ENCODE data around the gene KCNMA1.

The KCNMA1 gene

DNA sequence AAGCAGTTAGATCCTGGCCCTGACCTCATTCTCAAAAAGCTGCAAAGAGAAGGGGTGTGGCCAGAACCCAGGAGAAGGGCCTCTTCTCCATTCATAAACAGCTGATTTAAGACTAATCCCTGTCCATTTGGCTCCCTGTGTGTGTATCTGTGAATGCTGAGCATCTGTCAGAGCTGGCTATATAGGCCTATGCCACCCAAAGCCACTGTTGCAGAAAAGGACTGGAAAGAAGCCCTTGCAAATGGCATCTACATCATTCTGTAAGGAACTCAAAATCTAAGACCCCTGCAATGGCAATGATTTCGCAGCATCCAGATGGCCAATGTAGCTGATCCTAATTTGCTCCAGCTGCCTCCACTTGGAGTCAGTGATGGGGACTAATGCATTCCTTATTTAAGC is 384.5 kb downstream of the KCNMA1 start:
- peak; percentile 95 for DNase-seq

- no peak for DNase-seq
These were observed 385.0 kb downstream of the KCNMA1 start for GRCh38 chr10:77252380-77253146.

- peak; percentile 29 for DNase-seq
These were observed 386.2 kb downstream of the KCNMA1 start for GRCh38 chr10:77251297-77252013.

DNA sequence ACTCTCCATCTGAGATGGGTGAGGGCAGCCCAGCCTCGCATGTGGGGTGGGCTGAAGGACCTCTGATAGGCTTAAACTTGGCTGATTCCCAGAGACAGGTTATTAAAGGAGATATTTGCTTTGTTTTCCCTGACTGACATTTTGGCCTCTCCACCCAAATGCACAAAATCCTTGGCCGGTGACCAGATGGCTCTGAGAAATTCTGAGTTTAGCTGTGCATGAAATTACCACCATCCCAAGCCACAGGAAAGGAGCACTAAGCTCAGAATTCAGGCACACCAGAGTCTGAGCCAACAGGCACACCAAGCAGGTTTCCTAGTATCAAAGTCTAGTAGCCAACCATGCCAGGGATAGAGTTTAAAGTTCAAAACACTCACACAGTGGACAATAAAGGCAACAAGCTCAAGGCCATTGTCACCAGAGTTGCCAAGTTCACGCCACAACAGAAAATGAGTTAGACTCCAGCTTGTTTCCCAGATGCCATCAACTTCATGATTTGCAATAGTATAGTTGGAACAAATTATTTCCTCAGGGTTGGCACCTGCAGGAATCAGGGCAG is 387.6 kb downstream of the KCNMA1 start:
- no peak for DNase-seq

GRCh38 chr10:77248104-77248790 is 389.4 kb downstream of the KCNMA1 start:
- no peak for DNase-seq

DNA sequence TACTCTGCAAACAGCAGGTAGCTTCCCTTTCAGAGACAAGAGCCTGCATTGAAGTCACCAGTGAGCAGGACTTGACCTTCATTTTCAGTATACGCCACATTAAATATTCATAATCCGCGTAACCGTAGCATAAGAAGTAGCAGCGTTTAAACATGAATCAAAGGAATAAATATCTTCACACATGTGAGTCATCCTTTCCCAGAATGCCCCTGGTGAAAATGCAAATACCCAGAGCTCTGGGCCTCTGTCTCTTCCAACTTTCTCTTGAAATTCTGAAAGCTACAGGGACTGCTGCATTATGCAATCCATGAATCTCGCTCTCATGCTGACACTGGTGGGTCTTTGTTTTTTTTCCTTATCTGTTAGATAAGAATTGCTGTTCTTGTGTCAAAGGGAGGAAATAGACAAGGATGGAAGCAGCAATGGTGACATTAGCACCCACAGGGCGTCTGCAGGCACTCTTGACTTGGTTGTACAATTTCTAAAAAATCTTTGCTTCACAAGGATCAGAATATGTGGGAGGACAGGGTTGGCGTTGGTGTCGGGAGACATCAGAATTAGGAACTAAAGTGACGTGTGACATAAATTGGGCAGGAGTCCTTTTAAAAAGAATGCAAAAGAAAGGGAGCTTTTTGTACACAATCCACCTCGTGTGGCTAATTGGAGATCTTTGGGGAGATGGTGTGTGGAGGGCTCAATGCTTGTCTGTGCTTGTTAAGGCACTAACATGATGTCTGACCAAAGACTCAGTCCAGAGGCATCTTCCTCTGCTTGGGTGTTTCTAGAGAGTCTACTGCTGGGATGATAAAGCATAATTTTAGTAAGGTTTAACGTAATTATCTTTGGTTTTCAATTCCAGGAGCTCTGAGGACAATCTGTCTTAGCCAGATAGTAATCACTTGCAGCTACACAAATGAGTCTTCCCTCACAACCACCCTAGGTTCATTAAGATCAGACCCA is 390.3 kb downstream of the KCNMA1 start:
- no peak for DNase-seq

DNA sequence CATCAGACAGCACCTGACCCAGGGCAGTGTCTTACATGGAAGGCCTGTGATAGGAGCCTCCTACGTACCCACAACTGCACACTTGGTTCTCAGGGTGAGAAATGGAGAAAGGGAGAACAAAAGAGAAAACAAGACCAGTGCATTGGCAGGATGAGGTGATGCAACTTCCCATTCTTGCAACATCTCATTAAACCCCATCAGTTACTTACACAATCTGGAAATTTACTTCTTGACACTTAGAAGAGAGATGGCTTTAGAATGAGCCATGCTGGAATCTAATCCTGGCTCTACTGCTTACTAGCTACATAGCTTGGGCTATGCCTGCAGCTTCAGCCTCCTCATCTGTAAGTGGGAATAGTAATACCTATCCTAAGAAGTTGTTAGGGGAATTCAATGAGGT is 391.7 kb downstream of the KCNMA1 start:
- no peak for DNase-seq

DNA sequence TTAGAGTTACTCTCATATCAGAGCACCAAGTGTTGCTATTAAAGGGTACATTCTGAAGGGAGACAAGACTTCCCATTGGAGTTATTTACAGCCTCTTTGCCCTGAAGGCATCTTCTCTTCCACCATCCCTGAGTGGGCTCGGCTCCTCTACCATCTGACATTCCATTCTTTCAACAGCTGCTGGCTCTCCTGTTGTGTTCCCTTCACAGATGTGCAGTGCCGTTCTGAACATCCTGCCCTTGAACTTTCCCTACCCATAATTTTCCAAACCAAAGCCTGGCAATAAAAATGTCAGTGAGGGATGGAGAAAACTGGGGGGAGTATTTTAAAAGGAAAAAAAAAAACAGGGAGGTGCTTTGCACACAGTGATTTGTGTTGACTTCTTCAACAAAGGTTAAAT is 392.9 kb downstream of the KCNMA1 start:
- DNase-seq, result no peak

GRCh38 chr10:77244286-77244685 is 393.3 kb downstream of the KCNMA1 start:
- no peak for DNase-seq

GRCh38 chr10:77241350-77241725 is 396.3 kb downstream of the KCNMA1 start:
- DNase-seq, result no peak

GRCh38 chr10:77240706-77241349 is 396.8 kb downstream of the KCNMA1 start:
- DNase-seq, result no peak

GRCh38 chr10:77240041-77240652 is 397.5 kb downstream of the KCNMA1 start:
- DNase-seq, result no peak

DNA sequence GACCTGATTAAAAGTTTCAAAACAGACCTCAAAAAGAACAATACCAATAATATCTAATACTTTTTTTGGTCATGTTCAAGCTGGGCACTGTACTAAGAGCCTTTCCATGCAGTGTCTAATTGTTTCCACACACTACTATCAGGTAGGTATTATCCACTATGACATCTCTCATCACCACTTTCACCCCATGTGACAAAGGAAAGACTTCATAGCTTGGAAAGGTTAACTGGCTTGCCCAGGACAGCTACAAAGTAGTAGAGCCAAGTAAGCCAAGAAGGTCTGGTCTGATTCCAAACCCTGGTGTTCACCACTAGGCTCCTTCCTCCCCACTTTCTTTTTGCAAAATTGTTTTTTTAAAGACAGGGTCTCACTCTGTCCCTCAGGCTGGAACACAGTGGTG is 400.5 kb downstream of the KCNMA1 start:
- DNase-seq, result no peak

DNA sequence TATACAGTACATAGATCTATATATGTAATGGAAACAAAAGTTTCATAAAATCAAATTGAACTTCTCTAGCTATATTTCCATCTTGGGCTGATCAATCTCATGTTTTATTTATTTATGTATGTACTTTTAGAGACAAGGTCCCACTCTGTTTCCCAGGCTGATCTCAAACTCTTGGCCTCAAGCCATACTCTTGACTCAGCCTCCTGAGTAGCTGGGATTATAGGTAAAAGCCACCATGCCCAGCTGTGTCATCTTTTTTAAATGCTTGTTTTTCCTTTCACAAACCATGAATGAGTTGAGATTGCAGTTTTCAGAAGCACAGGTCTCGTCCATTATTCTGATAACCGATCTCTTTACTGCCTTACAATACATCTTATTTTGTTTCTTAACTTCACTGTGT is 400.9 kb downstream of the KCNMA1 start:
- no peak for DNase-seq

- DNase-seq, result no peak
These were observed 401.6 kb downstream of the KCNMA1 start for GRCh38 chr10:77236029-77236428.

DNA sequence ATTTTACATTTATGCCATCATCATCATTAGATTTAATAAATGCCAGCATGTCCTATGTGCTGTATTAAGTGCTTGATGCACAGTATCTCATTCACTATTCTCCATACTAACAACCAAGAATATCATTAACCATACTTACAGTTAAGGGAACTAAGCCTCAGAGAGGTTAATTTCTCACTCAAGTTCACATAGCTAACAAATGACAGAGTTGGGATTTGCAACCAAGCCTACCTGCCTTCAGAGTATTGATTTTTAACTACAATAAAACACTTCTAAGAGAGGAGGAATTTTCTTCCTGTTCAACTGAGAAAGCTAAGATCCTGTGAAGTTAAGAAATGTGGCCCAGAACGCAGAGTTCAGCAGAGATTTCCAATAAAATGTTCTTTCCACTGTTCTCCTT is 403.0 kb downstream of the KCNMA1 start:
- no peak for DNase-seq

GRCh38 chr10:77233466-77233865 is 404.1 kb downstream of the KCNMA1 start:
- DNase-seq, result no peak

- no peak for DNase-seq
These were observed 405.6 kb downstream of the KCNMA1 start for GRCh38 chr10:77231884-77232610.

GRCh38 chr10:77231375-77231774 is 406.2 kb downstream of the KCNMA1 start:
- no peak for DNase-seq

DNA sequence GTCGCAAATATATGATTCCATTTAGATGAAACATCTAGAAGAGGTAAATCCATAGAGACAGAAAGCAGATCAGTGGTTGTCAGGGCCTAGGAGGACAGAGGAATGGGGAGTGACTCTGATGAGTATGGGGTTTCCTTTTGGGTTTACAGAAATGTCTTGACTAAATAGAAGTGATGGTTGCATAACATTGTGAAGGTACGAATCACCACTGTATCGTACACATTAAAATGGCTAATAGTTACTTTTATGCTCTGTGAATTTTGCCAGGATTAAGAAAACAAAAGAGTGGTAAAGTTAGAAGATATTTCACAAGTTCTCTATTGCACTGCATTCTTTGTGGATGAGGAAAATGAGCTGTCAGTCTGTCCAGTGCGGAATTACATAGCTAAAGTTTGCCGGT is 407.4 kb downstream of the KCNMA1 start:
- no peak for DNase-seq

- DNase-seq, result no peak
These were observed 407.9 kb downstream of the KCNMA1 start for GRCh38 chr10:77229704-77230103.

Data from NCI-H1694 treated with DMSO at 0.1 percent for 48 hours (cell line).